ENCODE measurements around the gene CBX4. TPM values are rescaled to one million over a fixed set of nuclear protein-coding genes. Genes with fewer than 3 reads are reported as not detected.

CBX4 gene
- polyA plus RNA-seq, 1 of the 3 experiments (the other 2 are of a cell fraction), result 21.9 TPM

- H2AFZ ChIP-seq (ENCODE audit: low read depth), result no peak overlapping the region
- no peaks in the 10 kb centered on the region for H3K36me3 ChIP-seq (replicated peaks in 1 of 2; ENCODE audit: control insufficient read depth in 1 of 2, insufficient read depth in 2 of 2, low read length in 1 of 2)
- no peak overlapping the region for H3K9ac ChIP-seq
- no peaks in the 10 kb centered on the region for H3K9me2 ChIP-seq
- H4K20me1 ChIP-seq (ENCODE audit: insufficient read depth), result no peaks in the 10 kb centered on the region
- no peaks in the 10 kb centered on the region for H3K79me2 ChIP-seq (ENCODE audit: insufficient read depth)
- DNase-seq, result peak; percentile 54
- no peaks in the 10 kb centered on the region for H3K9me3 ChIP-seq
- CTCF ChIA-PET, result interaction anchor here (1.0 to 14.7 kb wide), 8 partner anchors 9 to 199 kb away, joined by 3 to 274 read pairs (median 20); partner anchors contain the start of genes CBX4 and CBX8
- peaks cover 7 to 17% of the 10 kb centered on the region in 2 experiments; a peak in 3 of 4 replicates for H3K4me1 ChIP-seq (ENCODE audit: control insufficient read depth in 1 of 2, insufficient read depth in 2 of 2, low read depth in 1 of 2, low read length in 1 of 2)
- POLR2A ChIA-PET, result interaction anchor here (6.9 kb wide), 1 partner anchor 9 kb away, joined by 50 read pairs; the partner anchor contains the start of gene CBX8
- H3K4me2 ChIP-seq, result no peak overlapping the region
- H3K27ac ChIP-seq (ENCODE audit: low read depth in 2 of 2, low read length in 1 of 2), result no peak overlapping the region
- WGBS (ENCODE audit: low lambda C conversion rate), result 91% methylated on average over 4 of the region's 4 CpGs
- peaks cover 60% of the 10 kb centered on the region for H3K27me3 ChIP-seq (ENCODE audit: insufficient read depth)
- peaks cover 6% of the 10 kb centered on the region for H3F3A ChIP-seq (replicated peaks; ENCODE audit: insufficient read depth)
- no peak for TF ChIP-seq ZBTB33 (IDR thresholded peaks at IDR 0.05; ENCODE audit: borderline replicate concordance, low read depth)
- peak; percentile 25 for TF ChIP-seq RAD21 (IDR thresholded peaks at IDR 0.05; ENCODE audit: low read length)
- no peak overlapping the region for H3K4me3 ChIP-seq (ENCODE audit: low read depth in 2 of 2, low read length in 1 of 2)
These were observed 32.8 kb downstream of the CBX4 start for GRCh38 chr17:79806446-79806760.

GRCh38 chr17:79804856-79805696 lies 34.2 kb downstream of the CBX4 start:
- CTCF ChIA-PET, result interaction anchor here (1.0 to 14.7 kb wide), 9 partner anchors 7 to 203 kb away, joined by 3 to 274 read pairs (median 4); partner anchors contain the start of genes CBX2, CBX4 and CBX8
- 89% methylated on average over 22 of the region's 22 CpGs for WGBS (ENCODE audit: low lambda C conversion rate)

More at GRCh38 chr17:79804856-79805696, 34.2 kb downstream of the CBX4 start:
- Histone ChIP-seq H3K36me3 (replicated peaks in 1 of 2; ENCODE audit: control insufficient read depth in 1 of 2, insufficient read depth in 2 of 2, low read length in 1 of 2) (no peaks in the 10 kb centered on the region), H3K4me3 (ENCODE audit: low read depth in 2 of 2, low read length in 1 of 2) (no peak overlapping the region), H3K9ac (no peak overlapping the region), H3F3A (replicated peaks; ENCODE audit: insufficient read depth) (no peaks in the 10 kb centered on the region), H3K9me3 (no peaks in the 10 kb centered on the region), H3K79me2 (ENCODE audit: insufficient read depth) (no peaks in the 10 kb centered on the region), H4K20me1 (ENCODE audit: insufficient read depth) (no peaks in the 10 kb centered on the region), H3K27ac (ENCODE audit: low read depth in 2 of 2, low read length in 1 of 2) (no peak overlapping the region), H3K4me2 (no peak overlapping the region), H3K9me2 (no peaks in the 10 kb centered on the region), H2AFZ (ENCODE audit: low read depth) (no peak overlapping the region), H3K4me1 (ENCODE audit: control insufficient read depth in 1 of 2, insufficient read depth in 2 of 2, low read depth in 1 of 2, low read length in 1 of 2) (peaks cover 0 to 11% of the 10 kb centered on the region in 2 experiments; a peak in 1 of 4 replicates), H3K27me3 (ENCODE audit: insufficient read depth) (peaks cover 55% of the 10 kb centered on the region)
- no peak for TF ChIP-seq GABPA (IDR thresholded peaks at IDR 0.05; ENCODE audit: low read depth)
- TF ChIP-seq, protein P1, sequence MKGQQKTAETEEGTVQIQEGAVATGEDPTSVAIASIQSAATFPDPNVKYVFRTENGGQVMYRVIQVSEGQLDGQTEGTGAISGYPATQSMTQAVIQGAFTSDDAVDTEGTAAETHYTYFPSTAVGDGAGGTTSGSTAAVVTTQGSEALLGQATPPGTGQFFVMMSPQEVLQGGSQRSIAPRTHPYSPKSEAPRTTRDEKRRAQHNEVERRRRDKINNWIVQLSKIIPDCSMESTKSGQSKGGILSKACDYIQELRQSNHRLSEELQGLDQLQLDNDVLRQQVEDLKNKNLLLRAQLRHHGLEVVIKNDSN (IDR thresholded peaks at IDR 0.05; ENCODE audit: borderline replicate concordance, low read depth), result no peak
- no peak for TF ChIP-seq ZBTB33 (IDR thresholded peaks at IDR 0.05; ENCODE audit: borderline replicate concordance, low read depth)
- TF ChIP-seq FOSL2 (IDR thresholded peaks at IDR 0.05; ENCODE audit: borderline replicate concordance, low read depth), result no peak
- TF ChIP-seq TCF12 (IDR thresholded peaks at IDR 0.05), result no peak
- POLR2A ChIA-PET, result interaction anchor here (6.9 kb wide), 1 partner anchor 8 kb away, joined by 50 read pairs; the partner anchor contains the start of gene CBX8
- DNase-seq, result no peak

All from SK-N-SH (cell line).